ENCODE measurements around the gene GRM1. TPM values are rescaled to one million over a fixed set of nuclear protein-coding genes. Genes with fewer than 3 reads are reported as not detected.

The GRM1 gene
- total RNA-seq, 6 experiments from 2014 or later = 0.07 TPM; not detected in 5

GRCh38 chr6:146097586-146097985 lies 68.7 kb downstream of the GRM1 start:
- Histone ChIP-seq H3K27me3 (no peaks in the 10 kb centered on the region), H3K27ac (no peak overlapping the region), H3K4me1 (no peaks in the 10 kb centered on the region), H3K9me3 (no peaks in the 10 kb centered on the region), H3K36me3 (no peaks in the 10 kb centered on the region), H3K4me3 (no peak overlapping the region)
- DNase-seq = no peak
- 79% methylated on average over 2 of the region's 2 CpGs for WGBS (ENCODE audit: insufficient coverage, low coverage, low lambda C conversion rate, missing lambda C conversion rate)
- TF ChIP-seq, protein P1, sequence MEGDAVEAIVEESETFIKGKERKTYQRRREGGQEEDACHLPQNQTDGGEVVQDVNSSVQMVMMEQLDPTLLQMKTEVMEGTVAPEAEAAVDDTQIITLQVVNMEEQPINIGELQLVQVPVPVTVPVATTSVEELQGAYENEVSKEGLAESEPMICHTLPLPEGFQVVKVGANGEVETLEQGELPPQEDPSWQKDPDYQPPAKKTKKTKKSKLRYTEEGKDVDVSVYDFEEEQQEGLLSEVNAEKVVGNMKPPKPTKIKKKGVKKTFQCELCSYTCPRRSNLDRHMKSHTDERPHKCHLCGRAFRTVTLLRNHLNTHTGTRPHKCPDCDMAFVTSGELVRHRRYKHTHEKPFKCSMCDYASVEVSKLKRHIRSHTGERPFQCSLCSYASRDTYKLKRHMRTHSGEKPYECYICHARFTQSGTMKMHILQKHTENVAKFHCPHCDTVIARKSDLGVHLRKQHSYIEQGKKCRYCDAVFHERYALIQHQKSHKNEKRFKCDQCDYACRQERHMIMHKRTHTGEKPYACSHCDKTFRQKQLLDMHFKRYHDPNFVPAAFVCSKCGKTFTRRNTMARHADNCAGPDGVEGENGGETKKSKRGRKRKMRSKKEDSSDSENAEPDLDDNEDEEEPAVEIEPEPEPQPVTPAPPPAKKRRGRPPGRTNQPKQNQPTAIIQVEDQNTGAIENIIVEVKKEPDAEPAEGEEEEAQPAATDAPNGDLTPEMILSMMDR (IDR thresholded peaks at IDR 0.05) = no peak
- TF ChIP-seq POLR2A (IDR thresholded peaks at IDR 0.05) = no peak
- intact Hi-C loops (cut with DNase I) = no loop called here
- ATAC-seq = no peak

GRCh38 chr6:146100776-146101175 lies 71.9 kb downstream of the GRM1 start:
- DNase-seq = no peak

GRCh38 chr6:146103416-146104072 lies 74.7 kb downstream of the GRM1 start:
- Histone ChIP-seq H3K36me3 (no peaks in the 10 kb centered on the region), H3K27me3 (no peaks in the 10 kb centered on the region), H3K4me1 (no peaks in the 10 kb centered on the region), H3K9me3 (no peaks in the 10 kb centered on the region), H3K4me3 (no peak overlapping the region), H3K27ac (no peak overlapping the region)
- ATAC-seq (no peak), DNase-seq (no peak)
- 73% methylated on average over 3 of the region's 3 CpGs for WGBS (ENCODE audit: insufficient coverage, low coverage, low lambda C conversion rate, missing lambda C conversion rate)
- TF ChIP-seq, protein P1 (IDR thresholded peaks at IDR 0.05) = no peak
- TF ChIP-seq POLR2A (IDR thresholded peaks at IDR 0.05) = no peak
- intact Hi-C loops (cut with DNase I) = no loop called here

More at GRCh38 chr6:146100776-146101175, 71.9 kb downstream of the GRM1 start:
- Histone ChIP-seq H3K27ac (no peak overlapping the region), H3K4me1 (no peaks in the 10 kb centered on the region), H3K4me3 (no peak overlapping the region), H3K36me3 (no peaks in the 10 kb centered on the region), H3K9me3 (no peaks in the 10 kb centered on the region), H3K27me3 (no peaks in the 10 kb centered on the region)
- intact Hi-C loops (cut with DNase I) = no loop called here
- no peak for ATAC-seq
- no peak for TF ChIP-seq POLR2A (IDR thresholded peaks at IDR 0.05)
- TF ChIP-seq, protein P1 (IDR thresholded peaks at IDR 0.05) = no peak
- 82% methylated on average over 1 of the region's 1 CpG for WGBS (ENCODE audit: insufficient coverage, low coverage, low lambda C conversion rate, missing lambda C conversion rate)

GRCh38 chr6:146106532-146106931 lies 77.7 kb downstream of the GRM1 start:
- Histone ChIP-seq H3K9me3 (no peaks in the 10 kb centered on the region), H3K4me1 (no peaks in the 10 kb centered on the region), H3K4me3 (no peak overlapping the region), H3K27me3 (no peaks in the 10 kb centered on the region), H3K27ac (no peak overlapping the region), H3K36me3 (no peaks in the 10 kb centered on the region)
- TF ChIP-seq, protein P1 (IDR thresholded peaks at IDR 0.05) = no peak
- TF ChIP-seq POLR2A (IDR thresholded peaks at IDR 0.05) = no peak
- WGBS (ENCODE audit: insufficient coverage, low coverage, low lambda C conversion rate, missing lambda C conversion rate) = 56% methylated on average over 2 of the region's 2 CpGs
- no peak for DNase-seq
- no peak for ATAC-seq
- intact Hi-C loops (cut with DNase I) = no loop called here
